DOHH2 (cell line): ENCODE data around the gene UBE2H.

Experiments used
- EZH2phosphoT487 ChIP-seq: fragments of 200-600 bp; sonication (generic); IDR thresholded peaks from 2 replicates; pipeline ENCODE4 v1.6.1; 2017; ENCODE audit warnings: borderline replicate concordance, mild to moderate bottlenecking, antibody characterized with exemption, low read length, moderate library complexity, mixed read lengths
- TF ChIP-seq, protein P1 (sequence below): fragments of 200-600 bp; sonication (generic); IDR thresholded peaks from one replicate; pipeline ENCODE4 v1.5.1; 2014; ENCODE audit warnings: antibody characterized with exemption, mild to moderate bottlenecking, low read depth, low read length; ENCODE audit not compliant: poor library complexity, severe bottlenecking

DNA sequence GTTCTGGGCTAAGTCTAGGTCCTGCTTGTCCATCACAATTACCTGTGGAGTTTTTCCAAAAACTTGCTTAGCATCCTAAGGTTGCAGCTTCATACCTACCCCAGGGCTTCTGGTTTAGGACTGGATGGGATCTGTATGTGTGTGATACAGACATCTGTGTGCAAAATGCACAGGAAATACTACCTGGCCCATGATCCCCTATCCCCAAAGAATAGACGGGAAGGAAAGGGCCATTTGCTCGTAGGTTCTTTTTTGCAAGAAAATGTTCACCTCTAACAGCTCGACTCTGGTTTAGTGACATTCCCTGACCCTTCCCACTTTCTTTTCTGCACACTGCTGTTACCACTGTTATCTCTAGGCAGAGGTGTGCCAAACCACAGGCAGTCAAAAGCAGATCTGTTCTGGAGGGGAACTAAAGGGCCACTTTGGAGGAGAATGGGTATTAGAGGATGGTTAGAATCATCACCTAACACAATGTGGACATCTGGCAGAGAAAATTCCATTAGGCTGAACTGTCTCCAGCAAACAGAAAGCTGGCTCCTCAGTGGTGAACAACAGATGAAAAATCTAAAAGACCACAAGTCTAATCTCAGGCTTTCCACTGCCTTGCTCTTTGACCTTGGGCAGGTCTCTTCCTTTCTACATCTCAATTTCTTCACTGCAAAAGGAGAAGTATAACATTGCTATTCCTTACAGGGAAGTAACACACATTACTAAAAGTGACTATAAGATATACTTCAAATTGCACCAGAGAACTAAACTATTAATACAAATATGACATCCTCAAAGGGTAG lies 107.4 kb downstream of the UBE2H start:
- TF ChIP-seq, protein P1, sequence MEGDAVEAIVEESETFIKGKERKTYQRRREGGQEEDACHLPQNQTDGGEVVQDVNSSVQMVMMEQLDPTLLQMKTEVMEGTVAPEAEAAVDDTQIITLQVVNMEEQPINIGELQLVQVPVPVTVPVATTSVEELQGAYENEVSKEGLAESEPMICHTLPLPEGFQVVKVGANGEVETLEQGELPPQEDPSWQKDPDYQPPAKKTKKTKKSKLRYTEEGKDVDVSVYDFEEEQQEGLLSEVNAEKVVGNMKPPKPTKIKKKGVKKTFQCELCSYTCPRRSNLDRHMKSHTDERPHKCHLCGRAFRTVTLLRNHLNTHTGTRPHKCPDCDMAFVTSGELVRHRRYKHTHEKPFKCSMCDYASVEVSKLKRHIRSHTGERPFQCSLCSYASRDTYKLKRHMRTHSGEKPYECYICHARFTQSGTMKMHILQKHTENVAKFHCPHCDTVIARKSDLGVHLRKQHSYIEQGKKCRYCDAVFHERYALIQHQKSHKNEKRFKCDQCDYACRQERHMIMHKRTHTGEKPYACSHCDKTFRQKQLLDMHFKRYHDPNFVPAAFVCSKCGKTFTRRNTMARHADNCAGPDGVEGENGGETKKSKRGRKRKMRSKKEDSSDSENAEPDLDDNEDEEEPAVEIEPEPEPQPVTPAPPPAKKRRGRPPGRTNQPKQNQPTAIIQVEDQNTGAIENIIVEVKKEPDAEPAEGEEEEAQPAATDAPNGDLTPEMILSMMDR, result no peak
- no peak for TF ChIP-seq EZH2phosphoT487
